Eye (tissue), 1 donor: ENCODE data around the gene VAPA.

ENCODE experiments used
- DNase-seq: peaks from one replicate; pipeline ENCODE4 v3.0.0-alpha.2; 2015

The VAPA gene

GRCh38 chr18:10008006-10008647, 94.3 kb downstream of the VAPA start:
- DNase-seq: no peak
